Panc1 (cell line): ENCODE measurements around the gene TIMELESS. TPM values are rescaled to one million over a fixed set of nuclear protein-coding genes. Genes with fewer than 3 reads are reported as not detected.

Experiments
- ATAC-seq: fragments of 200-7000 bp; cut with Tn5 transposase; 2 replicates; pipeline ENCODE4 v1.9.1; 2020; ENCODE audit warnings: mild to moderate bottlenecking, moderate library complexity
- BruUV-seq: library from RNA; stranded (reverse); fragments of 400-500 nt; replicated peaks from 2 replicates; lab custom pipeline; 2021; lab: Mats Ljungman, UMichigan
- CTCF ChIA-PET: fragments of 300-600 bp; sonication (Branson Sonifier 250); formaldehyde crosslinking; loops from one replicate; lab custom pipeline; 2022; ENCODE audit warnings: antibody characterized with exemption; lab: Charles Lee
- POLR2A ChIA-PET: fragments of 300-600 bp; sonication (Branson Sonifier 250); formaldehyde crosslinking; loops from one replicate; lab custom pipeline; 2022; ENCODE audit warnings: antibody characterized with exemption; lab: Charles Lee
- DNase-seq: peaks from one replicate; pipeline ENCODE4 v3.0.0-alpha.2; 2010; ENCODE audit warnings: low read depth, low spot score
- H3K27ac ChIP-seq: 2 replicates; pipeline ENCODE4 v1.5.1; 2011; ENCODE audit warnings: mild to moderate bottlenecking, low read length, inconsistent platforms
- H3K27me3 ChIP-seq: fragments of 200-500 bp; sonication (Bioruptor generic); 2 replicates; pipeline ENCODE4 v1.6.0; 2014; ENCODE audit warnings: low read length, inconsistent platforms; ENCODE audit not compliant: control insufficient read depth, insufficient read depth
- H3K36me3 ChIP-seq: fragments of 200-500 bp; sonication (Bioruptor generic); 2 replicates; pipeline ENCODE4 v1.5.1; 2014; ENCODE audit warnings: inconsistent platforms, mild to moderate bottlenecking, low read length, moderate library complexity; ENCODE audit not compliant: control insufficient read depth, insufficient read depth
- H3K4me1 ChIP-seq: 2 replicates; pipeline ENCODE4 v1.5.1; 2011; ENCODE audit warnings: inconsistent platforms, mild to moderate bottlenecking, low read length, moderate library complexity; ENCODE audit not compliant: control insufficient read depth, insufficient read depth
- H3K4me3 ChIP-seq, 2 experiments: 2 replicates each; pipeline ENCODE4 v1.5.1; 2011 to 2012; ENCODE audit warnings: low read depth in 2 of 2, low read length in 2 of 2, mild to moderate bottlenecking in 2 of 2, inconsistent platforms in 1 of 2, moderate library complexity in 1 of 2
- H3K9me3 ChIP-seq: fragments of 200-500 bp; sonication (Bioruptor generic); 2 replicates; pipeline ENCODE4 v1.5.1; 2014; ENCODE audit warnings: low read depth, mild to moderate bottlenecking, inconsistent platforms, low read length, moderate library complexity; ENCODE audit not compliant: control insufficient read depth, insufficient read depth
- POLR2AphosphoS5 ChIP-seq: IDR thresholded peaks from 2 replicates; pipeline ENCODE4 v1.6.1; 2012; ENCODE audit warnings: mild to moderate bottlenecking, low read depth, low read length, moderate library complexity
- SIN3A ChIP-seq: IDR thresholded peaks from 2 replicates; pipeline ENCODE4 v1.6.1; 2012; ENCODE audit warnings: low read depth, mild to moderate bottlenecking, low read length, moderate library complexity, borderline replicate concordance; ENCODE audit not compliant: insufficient read depth
- TCF7L2 ChIP-seq: IDR thresholded peaks from 2 replicates; pipeline ENCODE4 v1.6.1; 2011; ENCODE audit warnings: mild to moderate bottlenecking, low read depth, low read length, inconsistent platforms
- in situ Hi-C: cut with HindIII; loops from 2 replicates; pipeline ENCODE4 v1.10.0; 2016; ENCODE audit warnings: low sequenced_read_pairs, low pct_unique_long_range_greater_than_20kb
- intact Hi-C: fragments of 100-400 bp; cut with micrococcal nuclease; formaldehyde crosslinking; loops from one replicate; pipeline ENCODE4 v1.10.0; 2022; ENCODE audit not compliant: unreplicated experiment
- total RNA-seq: library from RNA; stranded (reverse); gene quantifications from one replicate; pipeline ENCODE4 v1.2.1, GENCODE V29; 2021; ENCODE audit not compliant: unreplicated experiment
- TF ChIP-seq, protein P1 (sequence below): fragments of 450-650 bp; IDR thresholded peaks from 2 replicates; pipeline ENCODE4 v1.5.1; 2017; ENCODE audit warnings: mild to moderate bottlenecking
- TF ChIP-seq, protein P2 (sequence below), 2 experiments: IDR thresholded peaks; 2 replicates each; pipeline ENCODE4 v1.6.1; 2011 to 2012; ENCODE audit warnings: low read depth in 2 of 2, control low read depth in 1 of 2, low read length in 1 of 2, mild to moderate bottlenecking in 1 of 2, moderate library complexity in 1 of 2; ENCODE audit not compliant: insufficient read depth in 1 of 2

TIMELESS gene
- total RNA-seq, 1 experiment from 2014 or later: 46.2 TPM

DNA sequence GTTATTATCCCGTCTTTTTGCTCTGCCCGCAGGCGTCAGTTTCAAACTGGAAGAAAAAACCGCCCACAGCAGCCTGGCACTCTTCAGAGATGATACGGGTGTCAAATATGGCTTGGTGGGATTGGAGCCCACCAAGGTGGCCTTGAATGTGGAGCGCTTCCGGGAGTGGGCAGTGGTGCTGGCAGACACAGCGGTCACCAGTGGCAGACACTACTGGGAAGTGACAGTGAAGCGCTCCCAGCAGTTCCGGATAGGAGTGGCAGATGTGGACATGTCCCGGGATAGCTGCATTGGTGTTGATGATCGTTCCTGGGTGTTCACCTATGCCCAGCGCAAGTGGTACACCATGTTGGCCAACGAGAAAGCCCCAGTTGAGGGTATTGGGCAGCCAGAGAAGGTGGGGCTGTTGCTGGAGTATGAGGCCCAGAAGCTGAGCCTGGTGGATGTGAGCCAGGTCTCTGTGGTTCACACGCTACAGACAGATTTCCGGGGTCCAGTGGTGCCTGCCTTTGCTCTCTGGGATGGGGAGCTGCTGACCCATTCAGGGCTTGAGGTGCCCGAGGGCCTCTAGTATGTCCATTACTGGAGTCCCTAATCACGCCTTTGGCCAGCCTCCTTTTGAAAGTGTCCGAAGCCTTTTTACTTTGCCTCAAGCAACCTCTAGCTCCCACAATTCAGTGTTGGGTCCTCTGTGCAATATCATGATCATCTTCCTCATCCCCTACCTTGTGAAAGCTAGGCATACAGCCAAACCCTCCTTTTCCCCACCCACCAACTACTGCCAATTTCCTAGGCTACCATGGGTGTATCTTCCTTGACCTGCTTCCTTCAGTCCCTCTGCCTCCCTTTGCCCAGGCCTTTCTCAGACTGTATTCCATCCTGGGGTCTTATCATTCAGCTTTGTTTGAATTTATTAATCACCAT lies 20.0 kb upstream of the TIMELESS start:
- no peak for DNase-seq
- TF ChIP-seq POLR2AphosphoS5: no peak
- TF ChIP-seq, protein P1, sequence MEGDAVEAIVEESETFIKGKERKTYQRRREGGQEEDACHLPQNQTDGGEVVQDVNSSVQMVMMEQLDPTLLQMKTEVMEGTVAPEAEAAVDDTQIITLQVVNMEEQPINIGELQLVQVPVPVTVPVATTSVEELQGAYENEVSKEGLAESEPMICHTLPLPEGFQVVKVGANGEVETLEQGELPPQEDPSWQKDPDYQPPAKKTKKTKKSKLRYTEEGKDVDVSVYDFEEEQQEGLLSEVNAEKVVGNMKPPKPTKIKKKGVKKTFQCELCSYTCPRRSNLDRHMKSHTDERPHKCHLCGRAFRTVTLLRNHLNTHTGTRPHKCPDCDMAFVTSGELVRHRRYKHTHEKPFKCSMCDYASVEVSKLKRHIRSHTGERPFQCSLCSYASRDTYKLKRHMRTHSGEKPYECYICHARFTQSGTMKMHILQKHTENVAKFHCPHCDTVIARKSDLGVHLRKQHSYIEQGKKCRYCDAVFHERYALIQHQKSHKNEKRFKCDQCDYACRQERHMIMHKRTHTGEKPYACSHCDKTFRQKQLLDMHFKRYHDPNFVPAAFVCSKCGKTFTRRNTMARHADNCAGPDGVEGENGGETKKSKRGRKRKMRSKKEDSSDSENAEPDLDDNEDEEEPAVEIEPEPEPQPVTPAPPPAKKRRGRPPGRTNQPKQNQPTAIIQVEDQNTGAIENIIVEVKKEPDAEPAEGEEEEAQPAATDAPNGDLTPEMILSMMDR: no peak
- no TSS peak for BruUV-seq
- Histone ChIP-seq H3K27ac (peak overlapping the region; percentile 100), H3K4me3 (peak overlapping the region; percentile 98 to 100), H3K27me3 (no peaks in the 10 kb centered on the region), H3K4me1 (peaks cover 9% of the 10 kb centered on the region), H3K36me3 (peaks cover 4% of the 10 kb centered on the region; the same call in 1 of the 2 replicates), H3K9me3 (no peaks in the 10 kb centered on the region)
- ATAC-seq: peak; percentile 27
- POLR2A ChIA-PET: interaction anchor here (0.6 kb wide), 2 partner anchors 36 to 169 kb away, joined by 4 to 10 read pairs; no protein-coding TSS in a partner anchor
- CTCF ChIA-PET: interaction anchor here (0.6 kb wide), 1 partner anchor 104 kb away, joined by 3 read pairs; no protein-coding TSS in a partner anchor
- intact Hi-C loops (loop anchor here (5.0 to 10.0 kb wide), 2 partner anchors 104 to 152 kb away; partner anchors contain the start of genes APOF, CNPY2 and STAT2), in situ Hi-C loops (no loop called here)

DNA sequence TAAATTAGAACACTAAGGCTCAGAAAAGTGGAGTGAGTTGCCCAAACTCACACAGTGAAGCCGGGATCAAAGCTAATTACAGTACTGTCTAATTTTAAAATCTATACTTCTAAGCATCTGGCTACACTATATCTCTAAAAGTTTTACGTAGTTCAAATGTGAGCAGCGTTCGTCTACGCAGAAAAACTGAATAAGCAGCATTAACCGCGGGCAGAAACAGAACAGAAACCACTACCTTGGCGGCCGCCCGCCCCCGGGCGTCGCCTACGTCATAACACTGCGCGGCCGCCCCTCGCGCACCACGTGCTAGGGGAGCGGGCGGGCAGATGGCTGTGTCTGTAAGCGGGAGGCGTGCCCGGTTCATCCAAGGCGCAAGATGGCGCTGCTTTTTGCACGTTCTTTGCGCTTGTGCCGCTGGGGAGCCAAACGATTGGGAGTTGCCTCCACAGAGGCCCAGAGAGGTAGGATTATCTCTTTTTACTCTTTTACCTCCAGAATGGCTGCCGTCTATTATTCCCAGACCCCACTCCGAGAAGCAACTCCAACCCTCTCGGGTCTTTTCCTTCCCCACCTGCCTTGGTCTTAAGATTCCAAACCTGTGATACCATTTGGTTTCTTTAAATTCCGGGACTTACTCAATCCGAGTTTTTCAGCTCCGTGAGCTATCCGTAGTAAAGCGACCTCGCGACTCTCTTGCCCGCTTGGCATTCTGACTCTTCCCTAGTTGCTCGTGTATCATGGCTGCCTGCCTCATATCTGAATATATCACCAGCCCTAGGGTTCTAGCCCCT lies 19.2 kb upstream of the TIMELESS start, which contains the start of gene SPRYD4:
SPRYD4 (plus strand) TSS at position 363 of the 791 bp plus-strand sequence; CDS start at position 377, 14 bp downstream.
- H3K27ac ChIP-seq: peak within 1 kb of the TSS; percentile 100
- peak within 1 kb of the TSS; percentile 98 to 100 for H3K4me3 ChIP-seq
- H3K4me1 ChIP-seq: peaks cover 9% of the 10 kb centered on the region
- ATAC-seq: peak; percentile 97
- BruUV-seq: TSS peak; percentile 76
- intact Hi-C loops (loop anchor here (5.0 to 10.0 kb wide), 2 partner anchors 104 to 151 kb away; partner anchors contain the start of genes APOF, CNPY2 and STAT2), in situ Hi-C loops (no loop called here)
- H3K9me3 ChIP-seq: no peaks in the 10 kb centered on the region
- ChIA-PET POLR2A (no interaction called here), CTCF (interaction anchor here (0.7 kb wide), 1 partner anchor 41 kb away, joined by 3 read pairs; no protein-coding TSS in a partner anchor)
- H3K27me3 ChIP-seq: no peaks in the 10 kb centered on the region
- H3K36me3 ChIP-seq: peaks cover 4% of the 10 kb centered on the region; the same call in 1 of the 2 replicates
- DNase-seq: peak; percentile 59
- peak; percentile 98 for TF ChIP-seq POLR2AphosphoS5
- TF ChIP-seq SIN3A: peak; percentile 82; the same call in 1 of the 2 replicates
- TF ChIP-seq TCF7L2: peak; percentile 39; the same call in 1 of the 2 replicates
- TF ChIP-seq, protein P2, sequence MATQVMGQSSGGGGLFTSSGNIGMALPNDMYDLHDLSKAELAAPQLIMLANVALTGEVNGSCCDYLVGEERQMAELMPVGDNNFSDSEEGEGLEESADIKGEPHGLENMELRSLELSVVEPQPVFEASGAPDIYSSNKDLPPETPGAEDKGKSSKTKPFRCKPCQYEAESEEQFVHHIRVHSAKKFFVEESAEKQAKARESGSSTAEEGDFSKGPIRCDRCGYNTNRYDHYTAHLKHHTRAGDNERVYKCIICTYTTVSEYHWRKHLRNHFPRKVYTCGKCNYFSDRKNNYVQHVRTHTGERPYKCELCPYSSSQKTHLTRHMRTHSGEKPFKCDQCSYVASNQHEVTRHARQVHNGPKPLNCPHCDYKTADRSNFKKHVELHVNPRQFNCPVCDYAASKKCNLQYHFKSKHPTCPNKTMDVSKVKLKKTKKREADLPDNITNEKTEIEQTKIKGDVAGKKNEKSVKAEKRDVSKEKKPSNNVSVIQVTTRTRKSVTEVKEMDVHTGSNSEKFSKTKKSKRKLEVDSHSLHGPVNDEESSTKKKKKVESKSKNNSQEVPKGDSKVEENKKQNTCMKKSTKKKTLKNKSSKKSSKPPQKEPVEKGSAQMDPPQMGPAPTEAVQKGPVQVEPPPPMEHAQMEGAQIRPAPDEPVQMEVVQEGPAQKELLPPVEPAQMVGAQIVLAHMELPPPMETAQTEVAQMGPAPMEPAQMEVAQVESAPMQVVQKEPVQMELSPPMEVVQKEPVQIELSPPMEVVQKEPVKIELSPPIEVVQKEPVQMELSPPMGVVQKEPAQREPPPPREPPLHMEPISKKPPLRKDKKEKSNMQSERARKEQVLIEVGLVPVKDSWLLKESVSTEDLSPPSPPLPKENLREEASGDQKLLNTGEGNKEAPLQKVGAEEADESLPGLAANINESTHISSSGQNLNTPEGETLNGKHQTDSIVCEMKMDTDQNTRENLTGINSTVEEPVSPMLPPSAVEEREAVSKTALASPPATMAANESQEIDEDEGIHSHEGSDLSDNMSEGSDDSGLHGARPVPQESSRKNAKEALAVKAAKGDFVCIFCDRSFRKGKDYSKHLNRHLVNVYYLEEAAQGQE (IDR thresholded peaks at IDR 0.05; ENCODE audit: insufficient read depth in 1 of 2, low read depth in 2 of 2, low read length in 1 of 2): 0 out of 4 replicates have a peak, but pooled peaks of 1 of the 2 experiments have one; percentile 45
- TF ChIP-seq, protein P1: peak; percentile 78; the same call in 1 of the 2 replicates
